Body of pancreas (tissue), 4 donors: ENCODE data around the gene HNRNPUL2. TPM values are rescaled to one million over a fixed set of nuclear protein-coding genes. Genes with fewer than 3 reads are reported as not detected.

Source experiments
- ATAC-seq: fragments of 150-250 bp; one replicate; pipeline ENCODE4 v1.9.1; 2016
- DNase-seq, 4 donors: peaks; one replicate each; pipeline ENCODE4 v3.0.0-alpha.2; 2019
- H3K27ac ChIP-seq, 4 donors: fragments of 200-600 bp; sonication (generic); 1 replicate in 3 of 4; 2 replicates in 1 of 4; pipeline versions ENCODE4 v1.5.1 to v1.6.1; 2016 to 2019; ENCODE audit warnings: mild to moderate bottlenecking in 1 of 4, mixed read lengths in 1 of 4, moderate library complexity in 1 of 4
- H3K27me3 ChIP-seq, 2 donors: fragments of 200-600 bp; sonication (generic); one replicate each; pipeline ENCODE4 v1.6.0; 2016; ENCODE audit warnings: mild to moderate bottlenecking in 1 of 2
- H3K36me3 ChIP-seq, 2 donors: fragments of 200-600 bp; sonication (generic); replicated peaks in 1 of 2; 2 replicates each; pipeline ENCODE4 v1.5.1; 2016; ENCODE audit warnings: low read depth in 2 of 2; ENCODE audit not compliant: insufficient read depth in 1 of 2
- H3K4me1 ChIP-seq: fragments of 200-600 bp; sonication (generic); one replicate; pipeline ENCODE4 v1.6.0; 2016
- H3K4me3 ChIP-seq, 2 donors: fragments of 200-600 bp; sonication (generic); 1 replicate in 1 of 2; 2 replicates in 1 of 2; pipeline ENCODE4 v1.5.1; 2016 to 2019
- H3K9me3 ChIP-seq, 3 donors: fragments of 200-600 bp; sonication (generic); 1 replicate in 2 of 3; 2 replicates in 1 of 3; pipeline ENCODE4 v1.5.1; 2016
- POLR2A ChIP-seq, 3 donors: fragments of 450-650 bp; IDR thresholded peaks; one replicate each; pipeline ENCODE4 v1.6.1; 2016; ENCODE audit warnings: antibody characterized with exemption in 3 of 3, mild to moderate bottlenecking in 2 of 3
- WGBS, 2 donors: methylation state at CpG; one replicate each; pipeline ENCODE4 v1.1.5; 2017; 5-methylcytosine and 5-hydroxymethylcytosine counted together
- intact Hi-C: fragments of 100-400 bp; cut with DNase I; formaldehyde crosslinking; loops from one replicate; pipeline ENCODE4 v1.15.1; 2023
- total RNA-seq, 2 donors: library from RNA; depleted of rRNA; stranded (reverse); fragments of >200 nt; gene quantifications; one replicate each; pipeline ENCODE4 v1.1.0, GENCODE V29; 2016
- TF ChIP-seq, protein P1 (sequence below), 7 experiments: fragments of 450-650 bp in 4 of 7; fragments of 200-600 bp in 3 of 7; sonication (generic) in 3 of 7; IDR thresholded peaks; one replicate each; pipeline ENCODE4 v1.5.1; 2016 to 2019; ENCODE audit warnings: antibody characterized with exemption in 7 of 7

HNRNPUL2 gene
- total RNA-seq, 2 donors from 2014 or later = 19.1 to 20.5 TPM

DNA sequence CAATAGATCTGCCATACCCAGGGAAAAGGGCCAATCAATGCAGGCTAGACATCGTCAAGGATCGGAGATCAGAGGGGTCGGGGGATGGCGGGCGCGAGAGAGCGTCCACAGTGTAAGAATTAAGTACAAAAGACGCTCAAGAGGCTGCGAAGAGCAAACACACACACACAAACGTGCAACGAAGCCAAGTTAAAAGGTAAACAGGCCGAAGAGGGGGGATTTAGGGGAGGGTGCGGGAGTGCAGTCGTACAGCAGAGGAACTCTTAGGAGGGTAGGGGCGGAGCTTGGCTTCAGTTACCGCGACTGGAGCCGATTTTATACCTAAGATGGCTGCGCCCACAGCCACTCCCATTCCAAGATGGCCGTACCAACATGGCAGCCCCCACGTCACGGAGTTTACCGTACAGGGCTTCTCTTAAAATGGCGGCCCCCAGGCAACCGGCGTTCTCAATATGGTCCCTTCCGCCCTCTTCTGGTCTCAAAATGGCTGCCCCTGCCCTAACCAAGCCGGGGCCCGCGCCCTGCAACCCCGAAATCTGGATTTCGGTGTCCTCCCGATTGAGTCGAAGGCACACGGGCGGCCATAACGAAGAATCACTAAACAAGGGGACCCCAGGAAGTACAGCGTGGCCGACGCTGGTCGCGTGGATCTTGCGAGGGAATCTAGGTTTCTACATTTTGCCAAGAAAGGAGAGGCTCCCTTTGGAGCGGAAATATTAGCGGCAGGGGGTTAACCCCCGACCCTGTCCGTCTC lies 17.8 kb downstream of the HNRNPUL2 start:
- ATAC-seq (peak; percentile 77), DNase-seq (peak; percentile 97 to 99 (median 99))
- intact Hi-C loops = no loop called here

GRCh38 chr11:62708793-62709192 lies 18.5 kb downstream of the HNRNPUL2 start:
- H3K4me1 ChIP-seq = peaks cover 85% of the 10 kb centered on the region
- peak overlapping the region; percentile 70 to 94 (median 93) for H3K27ac ChIP-seq
- intact Hi-C loops = no loop called here

More for the DNA sequence above, 17.8 kb downstream of the HNRNPUL2 start:
- WGBS, 2 donors = 2 to 3% methylated on average over 47 of the region's 47 CpGs
- TF ChIP-seq, protein P1, sequence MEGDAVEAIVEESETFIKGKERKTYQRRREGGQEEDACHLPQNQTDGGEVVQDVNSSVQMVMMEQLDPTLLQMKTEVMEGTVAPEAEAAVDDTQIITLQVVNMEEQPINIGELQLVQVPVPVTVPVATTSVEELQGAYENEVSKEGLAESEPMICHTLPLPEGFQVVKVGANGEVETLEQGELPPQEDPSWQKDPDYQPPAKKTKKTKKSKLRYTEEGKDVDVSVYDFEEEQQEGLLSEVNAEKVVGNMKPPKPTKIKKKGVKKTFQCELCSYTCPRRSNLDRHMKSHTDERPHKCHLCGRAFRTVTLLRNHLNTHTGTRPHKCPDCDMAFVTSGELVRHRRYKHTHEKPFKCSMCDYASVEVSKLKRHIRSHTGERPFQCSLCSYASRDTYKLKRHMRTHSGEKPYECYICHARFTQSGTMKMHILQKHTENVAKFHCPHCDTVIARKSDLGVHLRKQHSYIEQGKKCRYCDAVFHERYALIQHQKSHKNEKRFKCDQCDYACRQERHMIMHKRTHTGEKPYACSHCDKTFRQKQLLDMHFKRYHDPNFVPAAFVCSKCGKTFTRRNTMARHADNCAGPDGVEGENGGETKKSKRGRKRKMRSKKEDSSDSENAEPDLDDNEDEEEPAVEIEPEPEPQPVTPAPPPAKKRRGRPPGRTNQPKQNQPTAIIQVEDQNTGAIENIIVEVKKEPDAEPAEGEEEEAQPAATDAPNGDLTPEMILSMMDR (IDR thresholded peaks at IDR 0.05) = peak in 1 of 7 experiments; percentile 16
- peak; percentile 46 to 86 (median 81) for TF ChIP-seq POLR2A (IDR thresholded peaks at IDR 0.05)
- Histone ChIP-seq H3K36me3 (no peaks in the 10 kb centered on the region), H3K27ac (peak overlapping the region; percentile 70 to 94 (median 93)), H3K4me1 (peaks cover 91% of the 10 kb centered on the region), H3K9me3 (no peaks in the 10 kb centered on the region), H3K27me3 (no peaks in the 10 kb centered on the region), H3K4me3 (no peak overlapping the region)

DNA sequence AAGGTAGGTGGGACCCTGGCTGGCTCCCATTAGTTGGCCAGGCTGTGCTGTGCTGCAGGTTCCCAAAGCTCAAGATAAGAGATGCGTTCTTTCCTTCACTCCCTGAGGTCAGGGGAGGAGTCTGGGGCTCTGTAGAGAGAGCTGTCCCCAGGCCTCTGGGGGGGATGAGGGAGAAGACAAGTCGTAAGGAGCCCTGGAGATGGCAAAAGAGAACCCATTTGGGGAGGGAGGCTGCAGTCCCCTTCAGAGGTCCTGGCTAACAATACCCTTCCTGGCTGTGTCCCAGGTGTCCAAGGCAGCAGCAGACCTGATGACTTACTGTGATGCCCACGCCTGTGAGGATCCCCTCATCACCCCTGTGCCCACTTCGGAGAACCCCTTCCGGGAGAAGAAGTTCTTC lies 18.9 kb downstream of the HNRNPUL2 start:
- H3K36me3 ChIP-seq = no peaks in the 10 kb centered on the region
- WGBS, 2 donors = 63 to 64% methylated on average over 5 of the region's 5 CpGs
- peaks cover 81% of the 10 kb centered on the region for H3K4me1 ChIP-seq

More at GRCh38 chr11:62708793-62709192, 18.5 kb downstream of the HNRNPUL2 start:
- H3K36me3 ChIP-seq = no peaks in the 10 kb centered on the region
- TF ChIP-seq, protein P1 (IDR thresholded peaks at IDR 0.05) = no peak
- DNase-seq = peak in 3 of 4 donors; percentile 34 to 44 (median 40)
- no peak overlapping the region for H3K4me3 ChIP-seq
- ATAC-seq = no peak
- no peaks in the 10 kb centered on the region for H3K27me3 ChIP-seq
- no peaks in the 10 kb centered on the region for H3K9me3 ChIP-seq
- 2 to 3% methylated on average over 7 of the region's 7 CpGs for WGBS, 2 donors

GRCh38 chr11:62707277-62707861 lies 19.9 kb downstream of the HNRNPUL2 start, which contains the start of the genes BSCL2 and GNG3:
BSCL2 (minus strand) TSS chr11:62707424; CDS start chr11:62707195, 229 bp downstream.
GNG3 (plus strand) TSS chr11:62707676; CDS start chr11:62708296, 620 bp downstream.
- no peak for TF ChIP-seq POLR2A (IDR thresholded peaks at IDR 0.05)
- TF ChIP-seq, protein P1 (IDR thresholded peaks at IDR 0.05) = no peak
- Histone ChIP-seq H3K9me3 (no peaks in the 10 kb centered on the region), H3K4me3 (peak within 1 kb of the TSS; percentile 63 to 74), H3K4me1 (peaks cover 71% of the 10 kb centered on the region), H3K27ac (peak within 1 kb of the TSS; percentile 89 to 94 (median 93)), H3K36me3 (no peaks in the 10 kb centered on the region), H3K27me3 (no peaks in the 10 kb centered on the region)
- DNase-seq = no peak
- intact Hi-C loops = no loop called here
- ATAC-seq = no peak
- WGBS, 2 donors = 84 to 85% methylated on average over 9 of the region's 10 CpGs

More for the DNA sequence above, 18.9 kb downstream of the HNRNPUL2 start:
- TF ChIP-seq, protein P1 (IDR thresholded peaks at IDR 0.05) = no peak
- TF ChIP-seq POLR2A (IDR thresholded peaks at IDR 0.05) = no peak
- Histone ChIP-seq H3K9me3 (no peaks in the 10 kb centered on the region), H3K27ac (peak overlapping the region; percentile 70 to 94 (median 93)), H3K27me3 (no peaks in the 10 kb centered on the region), H3K4me3 (no peak overlapping the region)
- DNase-seq (no peak), ATAC-seq (no peak)
- intact Hi-C loops = no loop called here
